MCF 10A (cell line): ENCODE measurements around the gene ELP4. TPM values are rescaled to one million over a fixed set of nuclear protein-coding genes. Genes with fewer than 3 reads are reported as not detected.

ENCODE experiments used
- BruUV-seq: library from RNA; stranded (reverse); fragments of 400-500 nt; replicated peaks from 2 replicates; lab custom pipeline; 2021; lab: Mats Ljungman, UMichigan
- CTCF ChIA-PET: fragments of 300-600 bp; sonication (Branson Sonifier 250); formaldehyde crosslinking; extraction: SDS; loops from one replicate; lab custom pipeline; 2021; ENCODE audit warnings: antibody characterized with exemption, inconsistent platforms; lab: Yijun Ruan, JAX
- POLR2A ChIA-PET: fragments of 300-600, 350-650 bp; sonication (Branson Sonifier 250); formaldehyde crosslinking; extraction: SDS; loops from one replicate; lab custom pipeline; 2020; ENCODE audit warnings: antibody characterized with exemption, inconsistent platforms; lab: Yijun Ruan, JAX
- DNase-seq: peaks from one replicate; pipeline ENCODE4 v3.0.0-alpha.2; 2018; ENCODE audit not compliant: unreplicated experiment
- H3K27ac Mint-ChIP-seq: one replicate; pipeline ENCODE4 v1.8.0; 2022; ENCODE audit warnings: mild to moderate bottlenecking, low read depth, mixed read lengths; ENCODE audit not compliant: unreplicated experiment
- H3K27me3 Mint-ChIP-seq: one replicate; pipeline ENCODE4 v1.8.0; 2022; ENCODE audit warnings: mixed read lengths; ENCODE audit not compliant: insufficient read depth, unreplicated experiment
- H3K36me3 Mint-ChIP-seq: one replicate; pipeline ENCODE4 v1.8.0; 2022; ENCODE audit warnings: mild to moderate bottlenecking, moderate library complexity, mixed read lengths; ENCODE audit not compliant: insufficient read depth, unreplicated experiment
- H3K4me1 Mint-ChIP-seq: one replicate; pipeline ENCODE4 v1.8.0; 2022; ENCODE audit warnings: mixed read lengths; ENCODE audit not compliant: insufficient read depth, unreplicated experiment
- H3K4me3 Mint-ChIP-seq: one replicate; pipeline ENCODE4 v1.8.0; 2022; ENCODE audit warnings: mild to moderate bottlenecking, moderate library complexity, mixed read lengths; ENCODE audit not compliant: unreplicated experiment
- H3K9me3 Mint-ChIP-seq: one replicate; pipeline ENCODE4 v1.8.0; 2022; ENCODE audit warnings: mixed read lengths; ENCODE audit not compliant: unreplicated experiment
- CTCF ChIP-seq: fragments of 200-600 bp; IDR thresholded peaks from one replicate; pipeline ENCODE4 v1.8.0; 2022; ENCODE audit warnings: antibody characterized with exemption, mild to moderate bottlenecking; ENCODE audit not compliant: unreplicated experiment
- intact Hi-C: fragments of 100-400 bp; cut with micrococcal nuclease; formaldehyde crosslinking; loops from 2 replicates; pipeline ENCODE4 v1.14.1; 2022
- total RNA-seq: library from RNA; stranded (reverse); gene quantifications from 2 replicates; pipeline ENCODE4 v1.2.3, GENCODE V29; 2022

Gene ELP4
- total RNA-seq, 1 experiment from 2014 or later: 18.3 TPM

GRCh38 chr11:31807799-31808667, 298.5 kb downstream of the ELP4 start:
- H3K36me3 Mint-ChIP-seq: no peaks in the 10 kb centered on the region
- H3K4me3 Mint-ChIP-seq: no peak overlapping the region
- CTCF ChIA-PET: interaction anchor here (0.6 to 1.4 kb wide), 3 partner anchors 25 to 293 kb away, joined by 3 to 6 read pairs (median 4); no protein-coding TSS in a partner anchor
- H3K27me3 Mint-ChIP-seq: peaks cover 63% of the 10 kb centered on the region
- no peak for TF ChIP-seq CTCF
- intact Hi-C loops: no loop called here
- BruUV-seq: no TSS peak
- H3K4me1 Mint-ChIP-seq: peaks cover 6% of the 10 kb centered on the region
- H3K9me3 Mint-ChIP-seq: no peaks in the 10 kb centered on the region
- DNase-seq: no peak
- POLR2A ChIA-PET: no interaction called here
- no peak overlapping the region for H3K27ac Mint-ChIP-seq

- no TSS peak for BruUV-seq
- Mint-ChIP-seq H3K27me3 (peaks cover 54% of the 10 kb centered on the region), H3K27ac (no peak overlapping the region), H3K4me1 (peaks cover 6% of the 10 kb centered on the region), H3K9me3 (no peaks in the 10 kb centered on the region), H3K36me3 (no peaks in the 10 kb centered on the region), H3K4me3 (no peak overlapping the region)
- ChIA-PET POLR2A (interaction anchor here (0.6 kb wide), 1 partner anchor 161 kb away, joined by 3 read pairs; no protein-coding TSS in a partner anchor), CTCF (interaction anchor here (0.6 to 1.4 kb wide), 2 partner anchors 168 to 294 kb away, joined by 4 to 6 read pairs; no protein-coding TSS in a partner anchor)
- intact Hi-C loops: no loop called here
- DNase-seq: no peak
- TF ChIP-seq CTCF: no peak
These were observed 299.4 kb downstream of the ELP4 start for GRCh38 chr11:31808721-31809540.

GRCh38 chr11:31809541-31809856, 299.9 kb downstream of the ELP4 start:
- no TSS peak for BruUV-seq
- POLR2A ChIA-PET: no interaction called here
- peaks cover 51% of the 10 kb centered on the region for H3K27me3 Mint-ChIP-seq
- intact Hi-C loops: no loop called here
- CTCF ChIA-PET: interaction anchor here (0.7 to 1.4 kb wide), 2 partner anchors 168 to 289 kb away, joined by 3 to 6 read pairs; no protein-coding TSS in a partner anchor
- peaks cover 6% of the 10 kb centered on the region for H3K4me1 Mint-ChIP-seq
- DNase-seq: no peak
- no peaks in the 10 kb centered on the region for H3K9me3 Mint-ChIP-seq
- TF ChIP-seq CTCF: no peak
- H3K36me3 Mint-ChIP-seq: no peaks in the 10 kb centered on the region
- H3K4me3 Mint-ChIP-seq: no peak overlapping the region
- no peak overlapping the region for H3K27ac Mint-ChIP-seq
